DND-41 (cell line): ENCODE results near the gene THOP1.

Experiments used
- EZH2 ChIP-seq: IDR thresholded peaks from 3 replicates; pipeline ENCODE4 v1.6.1; 2012; ENCODE audit warnings: borderline replicate concordance, low read depth, mild to moderate bottlenecking, moderate library complexity, low read length, inconsistent platforms; ENCODE audit not compliant: severe bottlenecking
- TF ChIP-seq, protein P1 (sequence below): IDR thresholded peaks from 2 replicates; pipeline ENCODE4 v1.5.1; 2012; ENCODE audit warnings: borderline replicate concordance, low read length, moderate library complexity, mild to moderate bottlenecking; ENCODE audit not compliant: poor library complexity, severe bottlenecking; ENCODE audit errors: extremely low read depth

DNA sequence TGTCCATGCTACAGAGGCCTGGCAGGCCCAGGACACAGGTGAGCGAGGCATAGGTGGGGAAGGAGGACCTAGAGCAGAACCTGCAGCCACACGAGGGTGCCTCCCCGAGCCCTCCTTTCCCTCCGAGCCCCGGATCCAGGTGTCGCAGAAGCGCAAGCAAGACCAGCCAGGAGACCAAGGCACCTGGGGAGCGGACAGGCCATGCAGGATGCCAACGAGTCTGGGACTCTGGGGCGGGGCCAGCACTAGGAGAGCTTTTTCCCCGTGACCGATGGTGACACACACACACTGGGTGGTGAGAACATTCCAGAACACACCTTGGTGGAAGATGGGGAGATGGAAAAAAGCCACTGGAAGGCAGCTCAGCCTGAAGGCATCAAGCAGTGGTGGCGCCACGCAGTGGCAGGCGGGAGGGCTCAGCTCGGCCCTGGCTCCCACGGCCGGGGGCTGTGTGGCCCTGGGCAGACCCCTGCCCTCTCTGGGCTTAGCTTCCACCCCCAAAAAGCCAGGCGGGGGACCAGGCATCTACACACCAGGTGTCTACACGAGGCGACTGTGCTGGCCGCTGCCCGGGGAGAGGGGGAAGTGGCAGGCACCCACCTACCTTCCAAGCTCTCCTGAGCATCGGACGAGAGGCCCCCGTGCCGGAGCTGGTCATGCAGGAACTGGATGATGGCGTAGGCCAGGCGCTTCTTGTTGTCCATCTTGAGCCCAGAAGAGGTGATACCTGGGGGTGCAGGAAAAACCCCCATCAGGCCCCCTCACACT lies 16.8 kb upstream of the THOP1 start:
- TF ChIP-seq, protein P1, sequence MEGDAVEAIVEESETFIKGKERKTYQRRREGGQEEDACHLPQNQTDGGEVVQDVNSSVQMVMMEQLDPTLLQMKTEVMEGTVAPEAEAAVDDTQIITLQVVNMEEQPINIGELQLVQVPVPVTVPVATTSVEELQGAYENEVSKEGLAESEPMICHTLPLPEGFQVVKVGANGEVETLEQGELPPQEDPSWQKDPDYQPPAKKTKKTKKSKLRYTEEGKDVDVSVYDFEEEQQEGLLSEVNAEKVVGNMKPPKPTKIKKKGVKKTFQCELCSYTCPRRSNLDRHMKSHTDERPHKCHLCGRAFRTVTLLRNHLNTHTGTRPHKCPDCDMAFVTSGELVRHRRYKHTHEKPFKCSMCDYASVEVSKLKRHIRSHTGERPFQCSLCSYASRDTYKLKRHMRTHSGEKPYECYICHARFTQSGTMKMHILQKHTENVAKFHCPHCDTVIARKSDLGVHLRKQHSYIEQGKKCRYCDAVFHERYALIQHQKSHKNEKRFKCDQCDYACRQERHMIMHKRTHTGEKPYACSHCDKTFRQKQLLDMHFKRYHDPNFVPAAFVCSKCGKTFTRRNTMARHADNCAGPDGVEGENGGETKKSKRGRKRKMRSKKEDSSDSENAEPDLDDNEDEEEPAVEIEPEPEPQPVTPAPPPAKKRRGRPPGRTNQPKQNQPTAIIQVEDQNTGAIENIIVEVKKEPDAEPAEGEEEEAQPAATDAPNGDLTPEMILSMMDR, result no peak
- no peak for TF ChIP-seq EZH2
